ENCODE measurements around the gene DHX40.

DNA sequence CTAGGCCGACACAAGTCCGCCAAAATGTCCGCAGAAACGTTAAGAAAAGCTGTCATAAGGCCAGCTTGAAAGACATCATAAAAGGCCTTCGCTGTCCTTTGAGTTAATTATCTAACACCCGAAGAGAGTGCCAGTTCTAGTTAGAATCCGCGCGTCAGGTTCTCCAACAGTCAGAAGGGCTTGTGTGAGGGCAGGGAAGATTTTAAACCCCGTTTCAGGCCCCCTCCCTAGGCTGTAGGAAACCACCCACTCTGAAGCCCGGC is 53.6 kb downstream of the DHX40 start:
- TF ChIP-seq POLR2AphosphoS5 (IDR thresholded peaks at IDR 0.05; ENCODE audit: borderline replicate concordance, low read depth, low read length) (no peak), EZH2 (IDR thresholded peaks at IDR 0.05) (no peak), FOXP2 (optimal IDR thresholded peaks at IDR 0.05; ENCODE audit: control extremely low read depth, extremely low read length, insufficient read depth) (no peak)

Measured in SK-N-MC (cell line).